Esophagus muscularis mucosa (tissue), 4 donors: ENCODE measurements around the gene XPO4. TPM values are rescaled to one million over a fixed set of nuclear protein-coding genes. Genes with fewer than 3 reads are reported as not detected.
A peak's percentile ranks its signal among the peaks of the same experiment; 100 is the strongest.

Experiments
- DNase-seq: peaks from one replicate; pipeline ENCODE4 v3.0.0-alpha.2; 2017; ENCODE audit errors: extremely low spot score
- H3K27ac ChIP-seq, 4 donors: fragments of 200-600 bp; sonication (generic); replicated peaks in 1 of 4; 1 replicate in 3 of 4; 2 replicates in 1 of 4; pipeline ENCODE4 v1.5.1; 2016 to 2019; ENCODE audit warnings: mild to moderate bottlenecking in 1 of 4
- H3K27me3 ChIP-seq, 4 donors: fragments of 200-600 bp; sonication (generic); one replicate each; pipeline versions ENCODE4 v1.5.1 to v1.6.0; 2016 to 2019
- H3K36me3 ChIP-seq, 4 donors: fragments of 200-600 bp; sonication (generic); one replicate each; pipeline ENCODE4 v1.5.1; 2016 to 2019
- H3K4me1 ChIP-seq, 4 donors: fragments of 200-600 bp; sonication (generic); one replicate each; pipeline ENCODE4 v1.5.1; 2016 to 2019
- H3K4me3 ChIP-seq, 4 donors: fragments of 200-600 bp; sonication (generic); 1 replicate in 2 of 4; 2 replicates in 2 of 4; pipeline ENCODE4 v1.5.1; 2016 to 2019; ENCODE audit warnings: mild to moderate bottlenecking in 4 of 4, moderate library complexity in 1 of 4
- H3K9me3 ChIP-seq, 4 donors: fragments of 200-600 bp; sonication (generic); 1 replicate in 3 of 4; 2 replicates in 1 of 4; pipeline ENCODE4 v1.5.1; 2016 to 2019
- CTCF ChIP-seq, 3 experiments: fragments of 200-600 bp in 2 of 3; fragments of 450-650 bp in 1 of 3; sonication (generic) in 2 of 3; IDR thresholded peaks; one replicate each; pipeline ENCODE4 v1.5.1; 2017 to 2019; ENCODE audit warnings: antibody characterized with exemption in 3 of 3, mild to moderate bottlenecking in 2 of 3, moderate library complexity in 1 of 3
- EP300 ChIP-seq: sonication (generic); formaldehyde crosslinking; IDR thresholded peaks from one replicate; pipeline ENCODE4 v1.6.1; 2017; ENCODE audit warnings: antibody characterized with exemption
- POLR2A ChIP-seq: fragments of 450-650 bp; IDR thresholded peaks from one replicate; pipeline ENCODE4 v1.6.1; 2017; ENCODE audit warnings: antibody characterized with exemption, moderate library complexity, mild to moderate bottlenecking, low read depth
- POLR2AphosphoS5 ChIP-seq, 2 donors: sonication (generic); formaldehyde crosslinking; IDR thresholded peaks; one replicate each; pipeline ENCODE4 v1.6.1; 2017; ENCODE audit warnings: antibody characterized with exemption in 2 of 2
- WGBS: methylation state at CpG from one replicate; pipeline ENCODE4 v1.1.5; 2018; 5-methylcytosine and 5-hydroxymethylcytosine counted together
- intact Hi-C: fragments of 100-400 bp; cut with DNase I; formaldehyde crosslinking; loops from one replicate; pipeline ENCODE4 v1.15.1; 2023
- total RNA-seq, 4 donors: library from RNA; depleted of rRNA; stranded (reverse); fragments of >200 nt; gene quantifications; one replicate each; pipeline versions ENCODE4 v1.1.0 to v1.2.1, GENCODE V29; 2016

XPO4 gene
- total RNA-seq, 4 donors from 2014 or later = 12.6 to 17.3 (median 15.2) TPM

DNA sequence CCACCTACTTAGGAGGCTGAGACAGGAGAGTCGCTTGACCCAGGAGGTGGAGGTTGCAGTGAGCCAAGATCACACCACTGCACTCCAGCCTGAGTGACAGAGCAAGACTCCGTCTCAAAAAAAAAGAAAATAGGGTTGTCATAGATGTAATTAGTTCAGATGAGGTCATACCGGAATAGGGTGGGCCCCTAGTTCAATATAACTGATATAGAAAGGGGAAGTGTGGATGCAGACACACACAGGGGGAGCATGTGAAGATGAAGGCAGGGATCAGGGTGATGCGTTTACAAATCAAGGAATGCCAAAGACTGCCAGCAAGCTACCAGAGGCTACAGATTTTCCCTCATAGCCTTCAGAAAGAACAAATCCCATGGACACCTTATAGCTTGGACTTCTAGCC, 104.5 kb downstream of the XPO4 start:
- Histone ChIP-seq H3K27me3 (no peaks in the 10 kb centered on the region), H3K4me1 (peaks cover 7 to 15% (median 13%) of the 10 kb centered on the region in 4 donors), H3K27ac (no peak overlapping the region), H3K36me3 (peaks cover 14 to 69% (median 33%) of the 10 kb centered on the region in 4 donors), H3K4me3 (no peak overlapping the region), H3K9me3 (no peaks in the 10 kb centered on the region)
- DNase-seq = no peak
- TF ChIP-seq CTCF (IDR thresholded peaks at IDR 0.05) (no peak), EP300 (no peak), POLR2AphosphoS5 (IDR thresholded peaks at IDR 0.05) (no peak), POLR2A (no peak)
- 87% methylated on average over 4 of the region's 4 CpGs for WGBS
- intact Hi-C loops = no loop called here

DNA sequence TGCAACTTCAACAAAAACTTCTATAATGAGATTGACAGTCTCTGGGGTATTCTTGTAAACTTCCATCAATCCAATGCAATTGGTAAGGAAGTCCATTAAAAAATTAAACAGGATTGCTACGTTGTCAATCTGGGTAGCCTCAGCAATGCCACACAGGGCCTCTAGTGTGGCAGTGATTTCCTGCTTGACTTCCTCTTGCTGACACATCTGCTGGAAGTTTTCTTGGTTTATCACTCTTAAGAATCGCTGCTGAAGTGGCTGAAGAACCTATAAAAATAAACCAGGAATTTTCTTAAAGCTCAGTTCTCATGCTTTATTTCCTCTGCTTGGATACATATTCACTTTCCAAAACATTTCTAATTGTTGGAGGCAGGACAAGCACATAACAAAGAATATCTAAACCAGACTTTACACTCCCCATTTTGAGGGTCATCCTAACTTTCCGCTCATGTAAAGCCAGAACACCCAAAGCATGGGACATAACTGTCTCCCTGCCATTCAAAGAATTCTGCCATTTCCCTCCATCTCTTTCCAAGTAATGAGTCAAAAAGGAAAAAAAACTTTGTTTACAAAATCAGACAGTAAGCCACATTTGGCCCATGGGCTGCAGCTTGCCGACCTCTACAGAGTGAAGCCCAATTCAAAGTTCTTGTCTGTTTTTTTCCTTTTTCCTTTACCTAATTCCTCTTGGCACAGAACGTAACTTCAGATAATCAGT, 105.6 kb downstream of the XPO4 start:
- Histone ChIP-seq H3K27ac (peak overlapping the region in 2 of 4 donors; percentile 3 to 28), H3K36me3 (peaks cover 14 to 72% (median 37%) of the 10 kb centered on the region in 4 donors), H3K4me3 (no peak overlapping the region), H3K4me1 (peaks cover 7 to 15% (median 13%) of the 10 kb centered on the region in 4 donors), H3K9me3 (no peaks in the 10 kb centered on the region), H3K27me3 (no peaks in the 10 kb centered on the region)
- intact Hi-C loops = no loop called here
- WGBS = 41% methylated on average over 5 of the region's 5 CpGs
- TF ChIP-seq CTCF (IDR thresholded peaks at IDR 0.05) = peak in 1 of 3 experiments; percentile 5
- TF ChIP-seq POLR2A = no peak
- no peak for DNase-seq

GRCh38 chr13:20789665-20790064, 112.9 kb downstream of the XPO4 start:
- DNase-seq = no peak
- TF ChIP-seq POLR2A (no peak), CTCF (IDR thresholded peaks at IDR 0.05) (no peak), EP300 (no peak), POLR2AphosphoS5 (IDR thresholded peaks at IDR 0.05) (no peak)
- H3K4me3 ChIP-seq = no peak overlapping the region
- H3K27ac ChIP-seq = no peak overlapping the region
- 96% methylated on average over 7 of the region's 7 CpGs for WGBS
- H3K9me3 ChIP-seq = no peaks in the 10 kb centered on the region
- H3K27me3 ChIP-seq = no peaks in the 10 kb centered on the region
- H3K4me1 ChIP-seq = peaks cover 0 to 11% (median 0%) of the 10 kb centered on the region in 4 donors
- intact Hi-C loops = no loop called here
- peaks cover 9 to 63% (median 41%) of the 10 kb centered on the region in 4 donors for H3K36me3 ChIP-seq

DNA sequence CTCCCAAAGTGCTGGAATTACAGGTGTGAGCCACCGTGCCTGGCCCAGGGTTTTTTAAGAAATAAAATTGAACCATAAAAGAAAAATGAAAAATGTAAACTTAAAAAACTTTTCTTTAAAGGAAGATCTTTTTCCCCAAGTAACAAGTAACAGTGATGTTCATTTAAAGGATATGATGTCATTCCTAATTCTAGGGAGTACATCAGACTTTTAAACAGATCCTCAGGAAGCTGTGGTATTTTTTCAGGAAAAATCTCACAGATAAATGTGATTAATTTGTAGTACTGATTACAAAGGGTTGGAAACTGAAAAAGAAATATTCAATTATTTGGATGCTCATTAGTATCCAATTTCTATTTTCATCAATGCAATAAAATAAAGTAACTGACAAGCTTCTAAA, 114.2 kb downstream of the XPO4 start:
- TF ChIP-seq POLR2AphosphoS5 (IDR thresholded peaks at IDR 0.05) (no peak), POLR2A (no peak), EP300 (no peak), CTCF (IDR thresholded peaks at IDR 0.05) (no peak)
- DNase-seq = no peak
- Histone ChIP-seq H3K36me3 (peaks cover 9 to 62% (median 44%) of the 10 kb centered on the region in 4 donors), H3K4me3 (no peak overlapping the region), H3K9me3 (no peaks in the 10 kb centered on the region), H3K27ac (no peak overlapping the region), H3K4me1 (peaks cover 0 to 11% (median 0%) of the 10 kb centered on the region in 4 donors), H3K27me3 (no peaks in the 10 kb centered on the region)
- intact Hi-C loops = no loop called here
- 100% methylated on average over 1 of the region's 1 CpG for WGBS

- H3K36me3 ChIP-seq = peaks cover 9 to 66% (median 49%) of the 10 kb centered on the region in 4 donors
- no peak for TF ChIP-seq POLR2A
- TF ChIP-seq CTCF (IDR thresholded peaks at IDR 0.05) = no peak
- no peak for TF ChIP-seq EP300
- TF ChIP-seq POLR2AphosphoS5 (IDR thresholded peaks at IDR 0.05) = no peak
- intact Hi-C loops = no loop called here
- H3K4me1 ChIP-seq = peaks cover 0 to 11% (median 0%) of the 10 kb centered on the region in 4 donors
- H3K4me3 ChIP-seq = no peak overlapping the region
- no peak overlapping the region for H3K27ac ChIP-seq
- no peaks in the 10 kb centered on the region for H3K27me3 ChIP-seq
- DNase-seq = no peak
- no peaks in the 10 kb centered on the region for H3K9me3 ChIP-seq
- WGBS = 84% methylated on average over 5 of the region's 5 CpGs
These were observed 115.4 kb downstream of the XPO4 start for GRCh38 chr13:20787180-20787579.
